Stomach (tissue), 4 donors: ENCODE results near the gene SCAF4.

Experiments
- CTCF ChIP-seq, 7 experiments: fragments of 450-650 bp in 4 of 7; fragments of 200-600 bp in 3 of 7; sonication (generic) in 3 of 7; IDR thresholded peaks; one replicate each; pipeline ENCODE4 v1.5.1; 2016 to 2019; ENCODE audit warnings: antibody characterized with exemption in 7 of 7, control low read depth in 2 of 7, mild to moderate bottlenecking in 1 of 7
- EP300 ChIP-seq: sonication (generic); formaldehyde crosslinking; IDR thresholded peaks from one replicate; pipeline ENCODE4 v1.6.1; 2017; ENCODE audit warnings: antibody characterized with exemption
- POLR2A ChIP-seq, 4 donors: fragments of 450-650 bp; IDR thresholded peaks; one replicate each; pipeline ENCODE4 v1.6.1; 2016; ENCODE audit warnings: antibody characterized with exemption in 4 of 4, control low read depth in 2 of 4, mild to moderate bottlenecking in 1 of 4, moderate library complexity in 1 of 4
- POLR2AphosphoS5 ChIP-seq, 3 donors: sonication (generic); formaldehyde crosslinking; IDR thresholded peaks; one replicate each; pipeline ENCODE4 v1.6.1; 2016; ENCODE audit warnings: antibody characterized with exemption in 3 of 3

DNA sequence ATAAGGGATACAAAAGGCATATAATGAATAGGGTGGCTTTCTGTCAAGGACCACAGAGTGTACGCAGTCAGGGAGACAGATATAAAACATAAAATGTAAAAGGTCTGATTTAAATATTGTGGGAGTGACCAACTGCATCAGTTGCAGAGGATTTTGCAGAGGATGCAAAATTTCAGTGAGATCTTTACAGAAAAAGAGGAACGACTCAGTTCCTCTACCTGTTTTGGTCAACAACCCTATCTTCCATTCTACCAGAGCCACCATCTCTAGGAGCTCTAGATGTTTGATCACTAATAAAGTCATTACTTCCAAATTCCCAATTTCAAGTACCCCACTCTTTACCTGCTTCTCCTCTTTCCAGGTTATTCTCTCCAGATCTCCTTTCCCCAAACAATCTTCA lies 56.0 kb downstream of the SCAF4 start:
- no peak for TF ChIP-seq CTCF (IDR thresholded peaks at IDR 0.05)
- no peak for TF ChIP-seq POLR2A (IDR thresholded peaks at IDR 0.05)
- no peak for TF ChIP-seq POLR2AphosphoS5 (IDR thresholded peaks at IDR 0.05)
- TF ChIP-seq EP300, result no peak
